Bronchial epithelial cell (primary cell): ENCODE results near the gene FHOD3. TPM values are rescaled to one million over a fixed set of nuclear protein-coding genes. Genes with fewer than 3 reads are reported as not detected.
A peak's percentile ranks its signal among the peaks of the same experiment; 100 is the strongest.

Experiments used
- DNase-seq: peaks from one replicate; pipeline ENCODE4 v3.0.0-alpha.2; 2010; ENCODE audit warnings: low read depth
- FAIRE-seq: peaks from 2 replicates; lab custom pipeline; 2011; peaks lifted over from hg19 to GRCh38; lab: Jason Lieb, UNC
- H3K27me3 ChIP-seq: 2 replicates; pipeline ENCODE4 v1.5.1; 2011; ENCODE audit warnings: low read length; ENCODE audit not compliant: control insufficient read depth, insufficient read depth
- H3K36me3 ChIP-seq: 2 replicates; pipeline ENCODE4 v1.5.1; 2011; ENCODE audit warnings: low read length; ENCODE audit not compliant: control insufficient read depth, insufficient read depth
- H3K4me3 ChIP-seq: 2 replicates; pipeline ENCODE4 v1.5.1; 2011; ENCODE audit warnings: mild to moderate bottlenecking, low read depth, low read length, control low read depth
- CTCF ChIP-seq: IDR thresholded peaks from 2 replicates; pipeline ENCODE4 v1.5.1; 2011; ENCODE audit warnings: mild to moderate bottlenecking, moderate library complexity, low read length, control low read depth, inconsistent platforms; ENCODE audit not compliant: insufficient read depth, severe bottlenecking
- total RNA-seq: library from RNA; depleted of rRNA; stranded (reverse); fragments of >200 nt; gene quantifications from 2 replicates; pipeline ENCODE4 v1.2.1, GENCODE V29; 2014

Gene FHOD3
- total RNA-seq, 1 donor from 2014 or later, result 15.8 TPM

- Histone ChIP-seq H3K4me3 (no peak overlapping the region), H3K36me3 (no peaks in the 10 kb centered on the region), H3K27me3 (no peaks in the 10 kb centered on the region)
- no peak for TF ChIP-seq CTCF
- DNase-seq (no peak), FAIRE-seq (no peak)
These were observed 351.7 kb downstream of the FHOD3 start for GRCh38 chr18:36649205-36649604.

GRCh38 chr18:36650266-36650665 is 352.8 kb downstream of the FHOD3 start:
- Histone ChIP-seq H3K27me3 (no peaks in the 10 kb centered on the region), H3K4me3 (no peak overlapping the region), H3K36me3 (no peaks in the 10 kb centered on the region)
- no peak for DNase-seq
- peak; percentile 55 for FAIRE-seq
- no peak for TF ChIP-seq CTCF

GRCh38 chr18:36650906-36651305 is 353.4 kb downstream of the FHOD3 start:
- no peaks in the 10 kb centered on the region for H3K36me3 ChIP-seq
- no peak overlapping the region for H3K4me3 ChIP-seq
- FAIRE-seq (no peak), DNase-seq (no peak)
- no peak for TF ChIP-seq CTCF
- H3K27me3 ChIP-seq, result no peaks in the 10 kb centered on the region

- FAIRE-seq, result no peak
- no peak for TF ChIP-seq CTCF
- no peak for DNase-seq
- Histone ChIP-seq H3K4me3 (no peak overlapping the region), H3K36me3 (no peaks in the 10 kb centered on the region), H3K27me3 (no peaks in the 10 kb centered on the region)
These were observed 355.0 kb downstream of the FHOD3 start for GRCh38 chr18:36652503-36652902.

- FAIRE-seq (no peak), DNase-seq (no peak)
- H3K27me3 ChIP-seq, result no peaks in the 10 kb centered on the region
- H3K36me3 ChIP-seq, result no peaks in the 10 kb centered on the region
- no peak overlapping the region for H3K4me3 ChIP-seq
- no peak for TF ChIP-seq CTCF
These were observed 355.8 kb downstream of the FHOD3 start for GRCh38 chr18:36653141-36653869.

- DNase-seq (no peak), FAIRE-seq (no peak)
These were observed 356.4 kb downstream of the FHOD3 start for GRCh38 chr18:36653870-36654269.

More at GRCh38 chr18:36653870-36654269, 356.4 kb downstream of the FHOD3 start:
- Histone ChIP-seq H3K4me3 (no peak overlapping the region), H3K36me3 (no peaks in the 10 kb centered on the region), H3K27me3 (no peaks in the 10 kb centered on the region)
- no peak for TF ChIP-seq CTCF
